ENCODE results near the gene ERN1. TPM values are rescaled to one million over a fixed set of nuclear protein-coding genes. Genes with fewer than 3 reads are reported as not detected.

The ERN1 gene
- total and polyA plus RNA-seq, 2 of the 8 experiments (the other 6 are each of a cell fraction or from before 2014, with no cell fraction given), result 1.8 to 3.9 TPM

DNA sequence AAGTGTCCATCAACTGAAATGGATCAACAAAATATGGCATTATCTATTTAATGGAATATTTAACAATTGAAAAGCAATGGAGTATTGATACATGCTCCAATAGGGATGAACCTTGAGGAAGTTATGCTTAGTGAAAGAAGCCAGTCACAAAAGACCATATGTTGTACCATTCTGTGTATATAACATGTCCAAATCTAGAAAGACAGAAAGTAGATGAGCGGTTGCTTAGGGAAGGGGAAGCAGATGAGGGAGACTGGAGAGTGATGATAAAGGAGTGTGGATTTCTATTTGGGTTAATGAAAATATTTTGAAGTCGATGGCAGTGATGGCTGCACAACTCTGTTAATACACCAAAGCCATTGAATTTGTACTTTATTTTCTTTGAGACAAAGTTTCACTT lies 8.5 kb upstream of the ERN1 start (continued):
- TF ChIP-seq, protein P1, sequence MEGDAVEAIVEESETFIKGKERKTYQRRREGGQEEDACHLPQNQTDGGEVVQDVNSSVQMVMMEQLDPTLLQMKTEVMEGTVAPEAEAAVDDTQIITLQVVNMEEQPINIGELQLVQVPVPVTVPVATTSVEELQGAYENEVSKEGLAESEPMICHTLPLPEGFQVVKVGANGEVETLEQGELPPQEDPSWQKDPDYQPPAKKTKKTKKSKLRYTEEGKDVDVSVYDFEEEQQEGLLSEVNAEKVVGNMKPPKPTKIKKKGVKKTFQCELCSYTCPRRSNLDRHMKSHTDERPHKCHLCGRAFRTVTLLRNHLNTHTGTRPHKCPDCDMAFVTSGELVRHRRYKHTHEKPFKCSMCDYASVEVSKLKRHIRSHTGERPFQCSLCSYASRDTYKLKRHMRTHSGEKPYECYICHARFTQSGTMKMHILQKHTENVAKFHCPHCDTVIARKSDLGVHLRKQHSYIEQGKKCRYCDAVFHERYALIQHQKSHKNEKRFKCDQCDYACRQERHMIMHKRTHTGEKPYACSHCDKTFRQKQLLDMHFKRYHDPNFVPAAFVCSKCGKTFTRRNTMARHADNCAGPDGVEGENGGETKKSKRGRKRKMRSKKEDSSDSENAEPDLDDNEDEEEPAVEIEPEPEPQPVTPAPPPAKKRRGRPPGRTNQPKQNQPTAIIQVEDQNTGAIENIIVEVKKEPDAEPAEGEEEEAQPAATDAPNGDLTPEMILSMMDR (IDR thresholded peaks at IDR 0.05; ENCODE audit: control extremely low read depth in 1 of 3, insufficient read depth in 1 of 3, low read depth in 1 of 3, low read length in 3 of 3), result no peak
- TF ChIP-seq TEAD4 (IDR thresholded peaks at IDR 0.05; ENCODE audit: low read depth, low read length) (no peak), POU5F1 (IDR thresholded peaks at IDR 0.05; ENCODE audit: low read depth, low read length) (no peak), NRF1 (IDR thresholded peaks at IDR 0.05; ENCODE audit: low read depth, low read length) (no peak), ASH2L (IDR thresholded peaks at IDR 0.05; ENCODE audit: low read length) (no peak)
- TF ChIP-seq, protein P2, sequence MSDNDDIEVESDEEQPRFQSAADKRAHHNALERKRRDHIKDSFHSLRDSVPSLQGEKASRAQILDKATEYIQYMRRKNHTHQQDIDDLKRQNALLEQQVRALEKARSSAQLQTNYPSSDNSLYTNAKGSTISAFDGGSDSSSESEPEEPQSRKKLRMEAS (IDR thresholded peaks at IDR 0.05), result no peak
